GM21447 (cell line): ENCODE results near the gene SLC66A1.
"Not testable (repeated sequence)": the region's sequence is repeated elsewhere in the genome, so short reads cannot be mapped to it uniquely, and the experiment has no call there.

Source experiments
- ATAC-seq: cut with Tn5 transposase; IDR thresholded peaks from one replicate; pipeline ENCODE4 v1.9.1; 2021; ENCODE audit not compliant: unreplicated experiment

The SLC66A1 gene, protein sequence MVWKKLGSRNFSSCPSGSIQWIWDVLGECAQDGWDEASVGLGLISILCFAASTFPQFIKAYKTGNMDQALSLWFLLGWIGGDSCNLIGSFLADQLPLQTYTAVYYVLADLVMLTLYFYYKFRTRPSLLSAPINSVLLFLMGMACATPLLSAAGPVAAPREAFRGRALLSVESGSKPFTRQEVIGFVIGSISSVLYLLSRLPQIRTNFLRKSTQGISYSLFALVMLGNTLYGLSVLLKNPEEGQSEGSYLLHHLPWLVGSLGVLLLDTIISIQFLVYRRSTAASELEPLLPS

DNA sequence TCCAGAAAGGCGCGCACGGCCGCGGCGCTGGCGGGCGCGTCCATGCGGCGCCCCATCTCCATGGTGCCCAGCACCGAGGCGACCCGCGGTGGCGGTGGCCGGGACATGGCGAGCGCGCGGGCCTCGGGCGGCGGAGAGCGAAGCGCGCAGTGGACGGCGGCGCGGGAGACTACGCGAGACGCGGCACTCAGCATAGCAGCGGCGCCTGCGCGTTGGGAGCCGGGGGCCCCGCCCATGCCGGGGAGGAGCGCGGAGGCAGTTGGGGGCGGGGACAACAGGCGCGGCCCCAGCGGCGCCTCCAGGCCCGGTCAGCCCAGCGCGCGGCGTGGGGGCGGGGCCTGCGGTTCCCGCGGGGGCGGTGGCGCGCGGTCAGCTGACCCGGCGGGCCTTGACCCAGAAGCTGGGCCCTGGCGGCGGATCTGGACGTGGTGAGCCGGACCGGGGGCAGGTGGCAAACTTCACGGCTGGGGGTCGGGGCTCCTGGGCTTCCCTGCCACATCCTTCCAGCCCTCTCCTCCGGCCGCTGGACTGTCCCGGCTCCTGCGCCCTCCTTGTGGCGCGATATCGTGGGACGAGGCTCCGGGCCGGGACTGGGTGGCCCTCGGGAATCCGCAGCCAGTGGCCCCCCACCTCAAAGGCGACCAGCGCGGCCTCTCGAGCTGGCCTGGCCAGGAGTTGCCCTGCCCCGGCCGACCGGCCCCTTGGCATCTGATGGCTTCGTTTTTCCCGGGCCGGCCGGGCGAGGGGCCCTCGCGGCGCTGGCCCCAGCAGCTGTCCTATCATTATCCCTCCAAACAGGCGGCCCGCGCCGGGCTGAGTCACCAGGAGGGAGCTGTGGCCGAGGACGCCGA, at the start of gene SLC66A1, which contains the start of gene AKR7A2:
SLC66A1 (plus strand) TSS at position 396 of the 851 bp plus-strand sequence. CDS start 5,352 bp downstream, outside the sequence.
AKR7A2 (minus strand) TSS at position 214 of the 851 bp plus-strand sequence; CDS start at position 194, 20 bp downstream.
- peak; percentile 53 for ATAC-seq

DNA sequence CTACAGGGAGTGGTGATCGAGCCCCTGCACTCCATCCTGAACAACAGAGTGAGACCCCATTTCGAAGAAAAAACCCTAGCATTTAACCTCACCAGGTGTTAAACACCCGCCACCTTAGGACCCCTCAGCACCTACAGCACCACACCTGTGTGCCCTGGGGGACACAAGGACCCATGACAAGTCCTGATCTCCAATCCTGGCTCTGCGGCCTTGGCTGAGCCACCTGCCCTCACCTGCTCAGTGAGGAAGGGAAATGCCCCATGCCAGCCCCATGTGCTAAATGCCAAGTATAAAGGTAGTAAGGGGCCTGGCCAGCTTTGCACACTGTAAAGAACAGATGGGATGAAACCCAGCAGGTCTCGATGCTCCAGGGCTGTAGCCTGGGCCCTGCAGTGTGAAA, 49.4 kb upstream of the SLC66A1 start:
- ATAC-seq = no peak

DNA sequence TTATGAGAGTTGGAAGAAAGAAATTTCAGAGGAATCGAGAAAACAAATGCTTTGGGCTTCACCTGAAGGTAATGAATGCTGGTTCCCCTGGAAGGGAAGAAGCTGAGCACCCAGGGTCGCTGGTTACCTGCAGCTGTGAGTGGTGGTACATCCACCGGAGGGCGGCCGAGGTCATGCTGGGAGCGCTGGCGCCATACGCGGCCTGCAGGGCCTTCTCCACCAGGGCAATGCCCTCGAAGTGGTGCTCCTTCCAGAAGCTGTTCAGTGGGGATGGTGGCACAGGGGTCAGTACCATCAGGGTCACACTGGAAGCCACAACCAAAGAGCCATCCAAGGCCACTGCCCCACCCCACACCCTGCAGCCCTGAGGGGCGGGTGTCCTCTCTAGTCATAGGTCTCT, 43.7 kb upstream of the SLC66A1 start:
- ATAC-seq = no peak

DNA sequence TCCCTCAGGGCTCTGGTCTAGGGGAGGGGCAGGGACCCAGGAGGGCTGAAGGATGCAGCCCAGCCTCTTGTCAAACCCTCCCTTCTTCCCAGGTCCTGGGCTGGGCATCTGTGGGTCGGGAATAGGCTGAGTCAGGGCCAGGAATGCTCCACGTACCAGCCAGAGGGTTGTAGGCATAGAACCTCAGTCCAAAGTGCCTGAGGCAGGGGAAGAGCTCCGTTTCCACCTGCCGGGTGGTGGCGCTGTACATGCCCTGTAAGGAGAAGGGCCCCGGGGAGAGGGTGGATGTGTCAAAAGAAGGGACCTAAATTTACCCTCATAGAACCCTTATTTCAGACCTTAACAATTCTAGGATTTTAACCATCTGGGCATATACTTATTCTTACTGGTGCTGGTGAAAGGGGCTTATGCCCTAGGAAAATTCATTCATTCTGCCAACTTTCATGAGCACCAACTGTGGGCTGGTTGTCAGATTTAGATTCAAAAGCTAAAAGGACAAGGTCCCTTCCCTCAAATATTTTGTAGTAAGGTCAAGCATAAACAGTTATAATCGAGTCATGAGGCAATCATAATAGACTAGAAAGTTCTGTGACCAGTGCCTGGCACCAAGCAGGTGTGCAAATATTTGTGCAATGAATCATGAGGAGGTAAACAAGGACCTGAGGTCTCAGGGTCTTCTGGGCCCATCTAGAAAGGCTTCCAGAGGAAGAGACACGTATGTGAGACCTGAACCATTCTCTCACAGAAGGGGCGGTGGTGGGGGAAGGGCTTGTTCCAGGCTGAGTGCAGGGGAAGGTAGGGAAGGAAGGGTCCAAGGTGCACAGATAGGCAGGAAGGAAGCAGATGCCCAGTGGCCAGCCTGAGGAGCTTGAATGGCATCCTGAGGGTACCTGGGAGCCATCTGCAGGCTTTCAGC, 42.4 kb upstream of the SLC66A1 start:
- ATAC-seq = not testable (repeated sequence)

DNA sequence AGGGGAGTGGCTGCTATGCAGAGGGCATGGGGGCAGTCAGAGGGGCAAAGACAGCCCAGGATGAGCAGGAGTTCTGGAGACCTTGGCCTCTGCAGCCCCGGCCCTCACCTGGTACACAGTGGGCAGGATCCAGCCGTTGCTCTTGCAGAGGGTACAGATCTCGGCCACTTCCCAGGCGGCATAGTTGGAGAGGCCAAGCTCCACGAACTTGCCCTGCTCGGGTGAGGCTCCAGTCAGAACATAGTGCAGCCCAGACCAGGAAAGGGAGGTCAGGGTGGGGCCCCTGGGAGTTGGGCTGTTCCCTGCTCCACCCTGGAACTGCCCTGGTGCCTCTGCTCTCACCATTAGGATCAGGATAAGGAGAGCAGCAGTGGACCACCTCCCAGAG, 41.8 kb upstream of the SLC66A1 start:
- not testable (repeated sequence) for ATAC-seq

DNA sequence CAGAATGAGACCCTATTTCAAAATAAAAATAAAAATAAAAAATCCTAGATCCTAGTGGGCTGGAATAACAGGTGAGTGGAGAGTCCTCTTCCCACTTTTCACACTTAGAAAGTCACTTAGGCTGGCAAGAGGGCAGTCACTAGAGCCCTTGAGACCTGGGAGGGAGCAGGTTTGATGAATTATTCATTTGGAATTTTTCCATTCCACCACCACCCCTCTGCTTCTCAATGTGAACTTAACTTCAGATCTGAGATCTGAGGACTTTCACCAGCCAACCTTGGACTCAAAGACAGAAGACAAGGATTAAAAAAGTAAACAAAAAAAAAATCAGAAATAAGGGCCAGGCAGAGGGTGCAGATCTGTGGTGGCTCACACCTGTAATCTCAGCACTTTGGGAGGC, 40.1 kb upstream of the SLC66A1 start:
- no peak for ATAC-seq

DNA sequence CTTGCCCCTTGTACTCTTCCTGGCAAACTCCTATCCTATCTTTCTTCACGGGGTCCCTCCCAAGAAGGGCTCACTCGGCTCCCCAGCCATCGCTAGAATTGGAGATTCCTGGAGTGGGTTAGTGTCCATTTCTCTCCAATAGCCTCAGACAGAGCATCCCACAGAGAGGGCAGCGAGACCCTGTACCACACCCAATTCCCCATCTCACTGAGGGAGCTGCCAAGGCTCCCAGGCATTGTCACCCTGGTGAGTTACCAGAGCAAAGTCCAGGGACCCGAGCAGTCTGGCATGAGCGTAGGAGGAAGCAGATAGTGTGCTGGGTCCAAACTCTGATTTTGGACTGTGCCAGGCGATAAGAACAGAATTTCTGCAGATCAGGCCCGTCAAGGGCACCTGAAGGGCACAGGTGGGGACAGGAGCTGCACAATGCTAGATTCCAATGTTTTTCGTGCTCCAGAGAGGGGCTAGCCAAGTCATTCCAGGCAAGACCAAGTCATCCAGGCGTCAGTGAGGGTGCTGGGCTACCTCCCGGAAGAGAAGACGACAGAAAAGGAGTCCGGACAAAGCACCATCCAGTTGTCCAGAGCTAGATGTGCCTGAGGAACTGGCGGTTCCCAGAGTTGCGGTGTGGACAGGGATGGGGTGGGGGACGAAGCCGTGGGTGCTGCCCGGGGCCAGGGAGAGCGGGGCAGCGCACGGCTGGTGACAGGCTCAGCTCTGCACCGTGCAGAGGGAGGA, 38.9 kb upstream of the SLC66A1 start:
- ATAC-seq = no peak

DNA sequence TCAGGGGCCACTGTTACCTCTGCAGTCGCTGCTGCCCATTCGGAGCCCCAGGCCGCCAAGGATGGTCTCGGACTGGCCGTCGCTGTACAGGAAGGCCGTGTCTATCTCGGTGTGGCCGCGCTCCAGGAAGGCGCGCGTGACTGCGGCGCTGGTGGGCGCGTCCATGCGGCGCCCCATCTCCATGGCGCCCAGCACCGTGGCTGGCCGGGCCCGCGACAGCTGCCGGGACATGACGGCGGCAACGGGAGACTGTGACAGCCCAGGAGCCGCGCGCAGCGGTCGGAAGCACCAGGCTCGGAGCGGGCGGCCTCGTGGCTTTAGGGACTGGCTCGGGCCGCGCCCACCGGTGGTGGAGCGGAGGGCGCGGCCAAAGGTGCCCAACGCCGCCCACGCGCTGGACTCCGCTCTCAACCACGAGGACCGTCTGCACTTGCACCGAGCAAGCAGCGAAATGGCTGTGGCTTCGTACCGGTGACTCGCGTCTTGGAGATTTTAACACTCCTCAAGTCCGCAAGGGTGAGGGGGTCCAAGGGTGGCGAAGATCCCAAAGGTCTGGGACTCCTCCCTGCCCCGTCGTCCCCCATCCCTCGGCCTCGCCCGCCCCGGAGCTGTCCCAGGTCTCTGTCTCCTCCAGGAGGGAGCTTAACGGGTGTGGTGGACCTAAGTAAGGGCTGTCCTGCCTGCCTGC, 38.1 kb upstream of the SLC66A1 start:
- not testable (repeated sequence) for ATAC-seq

DNA sequence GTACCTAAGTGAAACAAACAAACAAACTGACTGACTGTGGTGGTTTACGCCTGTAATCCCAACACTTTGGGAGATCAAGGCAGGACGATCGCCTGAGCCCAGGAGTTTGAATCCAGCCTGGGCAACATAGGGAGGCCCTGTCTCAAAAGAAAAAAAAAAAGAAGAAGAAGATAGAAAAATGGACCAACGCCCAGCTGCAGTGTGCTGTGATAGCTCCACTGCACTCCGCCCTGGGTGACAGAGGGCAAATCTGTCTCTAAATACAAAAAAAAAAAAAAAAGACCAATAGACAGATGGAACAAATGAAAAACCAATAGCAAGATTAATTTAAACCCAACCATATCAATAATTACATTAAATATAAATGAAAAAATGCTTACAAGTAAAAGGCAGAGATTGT, 37.5 kb upstream of the SLC66A1 start:
- no peak for ATAC-seq

DNA sequence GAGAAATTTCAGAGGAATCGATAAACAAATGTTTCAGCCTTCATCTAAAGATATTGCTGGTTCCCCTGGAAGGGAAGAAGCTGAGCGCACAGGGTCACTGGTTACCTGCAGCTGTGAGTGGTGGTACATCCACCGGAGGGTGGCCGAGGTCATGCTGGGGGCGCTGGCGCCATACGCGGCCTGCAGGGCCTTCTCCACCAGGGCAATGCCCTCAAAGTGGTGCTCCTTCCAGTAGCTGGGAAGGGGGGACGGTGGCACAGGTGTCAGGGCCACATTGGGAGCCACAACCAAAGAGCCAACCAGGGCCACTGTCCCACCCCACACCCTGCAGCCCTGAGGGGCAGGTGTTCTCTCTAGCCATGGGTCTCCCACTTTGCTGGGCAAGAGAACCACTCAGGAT, 28.2 kb upstream of the SLC66A1 start:
- ATAC-seq = no peak

DNA sequence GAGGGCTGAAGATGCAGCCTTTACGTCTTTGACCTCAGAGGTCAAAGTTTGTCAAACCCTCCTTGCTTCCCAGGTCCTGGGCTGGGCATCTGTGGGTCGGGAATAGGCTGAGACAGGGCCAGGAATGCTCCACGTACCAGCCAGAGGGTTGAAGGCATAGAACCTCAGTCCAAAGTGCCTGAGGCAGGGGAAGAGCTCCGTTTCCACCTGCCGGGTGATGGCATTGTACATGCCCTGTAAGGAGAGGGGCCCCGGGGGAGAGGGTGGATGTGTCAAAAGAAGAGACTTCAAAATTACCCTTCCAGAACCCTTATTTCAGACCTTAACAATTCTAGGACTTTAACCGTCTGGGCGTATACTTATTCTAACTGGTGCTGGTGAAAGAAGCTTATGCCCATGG, 27.2 kb upstream of the SLC66A1 start:
- no peak for ATAC-seq

DNA sequence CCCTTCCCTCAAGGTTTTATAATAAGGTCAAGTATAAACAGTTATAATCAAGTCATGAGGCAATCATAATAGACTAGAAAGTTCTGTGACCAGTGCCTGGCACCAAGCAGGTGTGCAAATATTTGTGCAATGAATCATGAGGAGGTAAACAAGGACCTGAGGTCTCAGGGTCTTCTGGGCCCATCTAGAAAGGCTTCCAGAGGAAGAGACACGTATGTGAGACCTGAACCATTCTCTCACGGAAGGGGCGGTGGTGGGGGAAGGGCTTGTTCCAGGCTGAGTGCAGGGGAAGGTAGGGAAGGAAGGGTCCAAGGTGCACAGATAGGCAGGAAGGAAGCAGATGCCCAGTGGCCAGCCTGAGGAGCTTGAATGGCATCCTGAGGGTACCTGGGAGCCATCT, 26.8 kb upstream of the SLC66A1 start:
- ATAC-seq = not testable (repeated sequence)

DNA sequence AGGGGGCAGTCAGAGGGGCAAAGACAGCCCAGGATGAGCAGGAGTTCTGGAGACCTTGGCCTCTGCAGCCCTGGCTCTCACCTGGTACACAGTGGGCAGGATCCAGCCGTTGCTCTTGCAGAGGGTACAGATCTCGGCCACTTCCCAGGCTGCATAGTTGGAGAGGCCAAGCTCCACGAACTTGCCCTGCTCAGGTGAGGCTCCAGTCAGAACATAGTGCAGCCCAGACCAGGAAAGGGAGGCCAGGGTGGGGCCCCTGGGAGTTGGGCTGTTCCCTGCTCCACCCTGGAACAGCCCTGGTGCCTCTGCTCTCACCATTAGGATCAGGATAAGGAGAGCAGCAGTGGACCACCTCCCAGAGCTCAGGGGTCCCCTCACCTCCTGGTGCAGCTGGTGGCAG, 26.3 kb upstream of the SLC66A1 start:
- not testable (repeated sequence) for ATAC-seq

DNA sequence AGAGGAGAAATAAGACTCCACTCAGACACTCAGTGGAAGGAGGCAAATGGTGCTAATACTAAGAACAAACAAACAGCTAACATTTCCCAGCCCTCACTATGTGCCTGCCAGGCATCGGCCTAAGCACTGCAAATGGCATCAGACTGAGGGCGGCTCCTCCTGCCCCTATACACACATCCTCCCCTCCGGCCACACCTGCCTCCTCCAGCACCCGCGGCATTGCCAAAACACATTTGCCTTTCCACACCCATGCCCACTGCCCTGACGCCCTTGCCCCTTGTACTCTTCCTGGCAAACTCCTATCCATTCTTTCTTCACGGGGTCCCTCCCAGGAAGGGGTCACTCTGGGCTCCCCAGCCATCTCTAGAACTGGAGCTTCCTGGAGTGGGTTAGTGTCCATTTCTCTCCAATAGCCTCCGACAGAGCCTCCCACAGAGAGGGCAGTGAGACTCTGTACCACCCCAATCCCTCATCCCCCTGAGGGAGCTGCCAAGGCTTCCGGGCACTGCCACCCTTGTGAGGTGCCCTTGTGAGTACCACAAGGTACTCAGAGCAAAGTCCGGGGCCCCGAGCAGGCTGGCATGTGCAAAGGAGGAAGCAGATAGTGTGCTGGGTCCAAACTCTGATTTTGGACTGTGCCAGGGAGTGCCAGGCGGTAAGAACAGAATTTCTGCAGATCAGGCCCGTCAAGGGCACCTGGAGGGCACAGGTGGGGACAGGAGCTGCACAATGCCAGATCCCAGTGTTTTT, 24.5 kb upstream of the SLC66A1 start:
- no peak for ATAC-seq

DNA sequence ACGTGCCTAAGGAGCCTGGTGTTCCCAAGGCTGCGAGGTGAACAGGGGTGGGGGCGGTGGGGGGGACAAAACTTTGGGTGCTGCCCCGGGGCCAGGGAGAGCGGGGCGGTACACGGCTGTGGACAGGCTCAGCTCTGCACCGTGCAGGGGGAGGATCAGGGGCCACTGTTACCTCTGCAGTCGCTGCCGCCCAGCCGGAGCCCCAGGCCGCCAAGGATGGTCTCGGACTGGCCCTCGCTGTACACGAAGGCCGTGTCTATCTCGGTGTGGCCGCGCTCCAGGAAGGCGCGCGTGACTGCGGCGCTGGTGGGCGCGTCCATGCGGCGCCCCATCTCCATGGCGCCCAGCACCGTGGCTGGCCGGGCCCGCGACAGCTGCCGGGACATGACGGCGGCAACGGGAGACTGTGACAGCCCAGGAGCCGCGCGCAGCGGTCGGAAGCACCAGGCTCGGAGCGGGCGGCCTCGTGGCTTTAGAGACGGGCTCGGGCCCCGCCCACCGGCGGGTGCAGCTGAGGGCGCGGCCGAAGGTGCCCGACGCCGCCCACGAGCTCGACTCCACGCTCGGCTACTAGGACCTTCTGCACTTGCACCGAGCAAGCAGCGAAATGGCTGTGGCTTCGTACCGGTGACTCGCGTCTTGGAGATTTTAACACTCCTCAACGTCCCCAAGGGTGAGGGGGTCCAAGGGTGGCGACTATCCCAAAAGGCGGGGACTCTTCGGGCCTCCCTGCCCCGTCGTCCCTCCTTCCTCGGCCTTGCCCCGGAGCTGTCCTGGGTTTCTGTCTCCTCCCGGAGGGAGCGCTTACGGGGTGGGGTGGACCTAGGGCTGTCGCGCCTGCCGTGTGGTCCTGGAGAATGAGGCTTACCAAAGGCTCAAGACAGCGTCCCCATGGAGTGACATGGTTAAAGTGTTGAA, 23.5 kb upstream of the SLC66A1 start, which contains the start of gene AKR7A3:
AKR7A3 (minus strand) TSS at position 447 of the 918 bp plus-strand sequence; CDS start at position 386, 61 bp downstream.
- not testable (repeated sequence) for ATAC-seq

DNA sequence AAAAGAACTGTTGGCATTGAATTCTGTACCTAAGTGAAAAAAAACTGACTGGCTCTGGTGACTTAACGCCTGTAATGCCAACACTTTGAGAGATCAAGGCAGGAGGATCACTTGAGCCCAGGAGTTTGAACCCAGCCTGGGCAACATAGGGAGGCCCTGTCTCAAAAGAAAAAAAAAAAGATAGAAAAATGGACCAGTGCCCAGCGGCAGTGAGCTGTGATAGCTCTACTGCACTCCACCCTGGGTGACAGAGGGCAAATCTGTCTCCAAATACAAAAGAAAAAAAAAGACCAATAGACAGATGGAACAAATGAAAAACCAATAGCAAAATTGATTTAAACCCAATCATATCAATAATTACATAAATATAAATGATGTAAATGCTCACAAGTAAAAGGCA, 22.9 kb upstream of the SLC66A1 start:
- no peak for ATAC-seq

DNA sequence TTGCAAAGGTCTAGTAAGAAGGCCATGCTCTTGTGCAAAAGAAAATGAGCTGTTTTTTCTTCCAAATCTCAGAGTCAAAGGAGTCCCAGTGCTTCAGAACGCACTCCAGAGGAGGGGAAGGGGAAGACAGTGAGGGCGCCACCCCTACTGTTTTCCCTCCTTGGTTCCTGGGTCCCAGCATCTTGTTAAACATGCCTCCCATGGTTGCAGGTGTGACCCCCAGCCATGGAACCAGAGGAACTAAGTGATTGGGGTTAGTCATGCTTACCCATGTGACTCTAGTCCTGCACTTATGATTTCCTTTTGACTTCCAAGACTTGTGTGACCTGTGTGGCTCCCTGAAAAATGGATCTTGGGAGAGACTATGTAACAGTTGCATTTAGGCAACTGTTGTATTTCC, 17.5 kb upstream of the SLC66A1 start:
- no peak for ATAC-seq

DNA sequence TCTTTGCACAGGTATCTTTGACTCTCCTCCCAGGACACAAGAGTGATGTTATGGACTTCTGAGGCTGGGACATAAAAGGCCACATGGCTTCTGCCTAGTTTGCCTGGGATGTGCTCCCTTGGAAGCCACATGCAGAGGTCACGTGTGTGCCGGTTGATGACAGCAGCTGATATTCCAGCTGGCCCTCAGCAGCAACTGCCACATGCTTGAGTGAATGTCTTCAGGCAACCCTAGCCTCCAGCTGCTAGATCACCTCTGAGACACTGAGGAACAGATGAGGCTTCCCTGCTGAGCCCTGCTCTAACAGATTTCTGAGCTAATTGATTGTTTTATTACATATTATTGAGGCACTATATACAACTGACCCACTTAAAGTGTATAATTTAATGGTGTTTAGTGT, 11.9 kb upstream of the SLC66A1 start:
- no peak for ATAC-seq
